GM12873 (cell line): ENCODE measurements around the gene ATG9B.

Experiments
- CTCF ChIP-seq: IDR thresholded peaks from 2 replicates; pipeline ENCODE4 v1.5.1; 2012; ENCODE audit warnings: low read depth, mild to moderate bottlenecking, moderate library complexity, low read length, control low read depth; ENCODE audit not compliant: insufficient read depth; ENCODE audit errors: missing control alignments

The ATG9B gene

DNA sequence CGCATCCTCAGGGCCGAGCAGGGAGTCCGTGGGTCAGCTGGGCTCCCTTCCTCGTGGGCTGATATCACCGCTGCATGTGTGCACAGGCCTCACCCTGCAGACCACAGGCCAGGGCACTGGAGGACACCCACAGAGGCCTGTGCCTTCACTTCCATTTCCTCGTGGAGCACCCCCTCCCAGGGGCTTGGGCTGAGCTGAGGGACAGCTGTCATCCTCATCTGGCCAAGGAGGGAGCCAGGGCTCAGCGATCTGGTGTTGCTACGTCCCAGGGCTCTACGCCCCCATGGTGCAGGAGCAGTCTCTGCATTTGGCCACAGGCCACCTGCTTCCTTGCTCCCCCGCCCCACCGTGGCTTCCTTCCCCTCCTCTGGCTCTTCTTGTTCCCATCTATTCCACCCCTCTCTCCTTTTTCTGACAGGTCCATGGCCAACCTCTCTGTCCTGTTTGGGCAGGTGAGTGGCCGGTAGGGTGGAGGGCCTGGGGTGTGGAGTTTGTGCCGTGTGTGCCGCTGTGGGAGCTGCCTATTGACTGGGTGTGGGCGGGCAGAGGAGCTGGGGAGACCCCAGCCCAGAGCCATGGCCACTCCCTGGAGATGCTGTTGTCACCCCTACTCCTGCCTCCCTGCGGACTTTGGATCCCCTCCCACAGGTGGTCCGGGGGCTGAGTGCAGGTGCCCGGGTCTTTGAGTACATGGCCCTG, 15.7 kb upstream of the ATG9B start:
- no peak for TF ChIP-seq CTCF

- no peak for TF ChIP-seq CTCF
Measured at GRCh38 chr7:151038951-151039849, 14.9 kb upstream of the ATG9B start.

DNA sequence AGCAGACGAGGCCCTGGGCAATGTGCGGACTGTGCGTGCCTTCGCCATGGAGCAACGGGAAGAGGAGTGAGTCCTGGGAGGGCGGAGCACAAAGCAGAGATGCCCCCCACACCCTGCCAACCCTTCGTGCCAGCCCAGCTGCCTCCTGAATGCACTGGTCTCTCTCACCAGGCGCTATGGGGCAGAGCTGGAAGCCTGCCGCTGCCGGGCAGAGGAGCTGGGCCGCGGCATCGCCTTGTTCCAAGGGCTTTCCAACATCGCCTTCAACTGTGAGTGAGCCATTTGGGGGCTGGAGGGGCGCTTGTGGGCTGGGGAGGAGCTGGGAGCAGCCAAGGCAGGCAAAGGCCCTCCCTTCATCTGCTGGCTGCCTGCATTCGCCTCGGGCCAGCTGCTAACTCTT, 11.6 kb upstream of the ATG9B start:
- TF ChIP-seq CTCF, result no peak

- TF ChIP-seq CTCF, result no peak
Measured at GRCh38 chr7:151035026-151035717, 10.9 kb upstream of the ATG9B start.

- TF ChIP-seq CTCF, result no peak
Measured at GRCh38 chr7:151034312-151035025, 10.2 kb upstream of the ATG9B start.

- no peak for TF ChIP-seq CTCF
Measured at GRCh38 chr7:151033864-151034249, 9.6 kb upstream of the ATG9B start.
